ENCODE measurements around the gene PATJ. TPM values are rescaled to one million over a fixed set of nuclear protein-coding genes. Genes with fewer than 3 reads are reported as not detected.

Gene PATJ
- polyA plus RNA-seq, 1 donor (not counting 4 experiments of a cell fraction or from before 2014, with no cell fraction given), result 28.1 TPM

- Histone ChIP-seq H3K36me3 (ENCODE audit: control insufficient read depth in 2 of 2, extremely low read depth in 1 of 2, insufficient read depth in 2 of 2, low read length in 2 of 2) (peaks cover 0 to 10% of the 10 kb centered on the region in 2 experiments), H3K4me1 (ENCODE audit: control insufficient read depth, extremely low read depth, insufficient read depth, low read length) (no peaks in the 10 kb centered on the region), H3K9me3 (ENCODE audit: control insufficient read depth, low read depth, low read length) (no peaks in the 10 kb centered on the region), H3K9me1 (ENCODE audit: control insufficient read depth, extremely low read depth, insufficient read depth, low read length) (no peaks in the 10 kb centered on the region), H4K20me1 (ENCODE audit: control insufficient read depth, extremely low read depth, insufficient read depth, low read length) (no peaks in the 10 kb centered on the region), H2AFZ (ENCODE audit: control insufficient read depth, low read length) (no peak overlapping the region), H3K79me2 (ENCODE audit: control insufficient read depth, insufficient read depth, low read length) (no peaks in the 10 kb centered on the region), H3K4me3 (ENCODE audit: control insufficient read depth in 2 of 3, extremely low read depth in 1 of 3, insufficient read depth in 2 of 3, low read depth in 1 of 3, low read length in 3 of 3) (no peak overlapping the region), H3K9ac (ENCODE audit: control insufficient read depth, extremely low read depth, insufficient read depth, low read length) (no peak overlapping the region), H3K27me3 (ENCODE audit: control insufficient read depth, extremely low read depth, insufficient read depth, low read length) (no peaks in the 10 kb centered on the region), H3K27ac (ENCODE audit: control insufficient read depth, insufficient read depth, low read length) (no peak overlapping the region), H3K4me2 (ENCODE audit: control insufficient read depth, extremely low read depth, insufficient read depth, low read depth, low read length) (no peak overlapping the region)
- FAIRE-seq (no peak), DNase-seq (ENCODE audit: low read depth, low spot score) (no peak)
- TF ChIP-seq EZH2 (IDR thresholded peaks at IDR 0.05; ENCODE audit: low read length), result no peak
- no peak for TF ChIP-seq CTCF (optimal IDR thresholded peaks at IDR 0.05 in 1 of 3, IDR thresholded peaks at IDR 0.05 in 1 of 3, conservative IDR thresholded peaks at IDR 0.05 in 1 of 3; ENCODE audit: extremely low read depth in 1 of 3, insufficient read depth in 2 of 3, low read length in 3 of 3)
- dilution Hi-C loops (cut with MboI; ENCODE audit: extremely low pct_ligation_motif_present, low sequenced_read_pairs), result no loop called here
Observed at GRCh38 chr1:62058956-62059355, 316.7 kb downstream of the PATJ start.

- Histone ChIP-seq H3K4me3 (ENCODE audit: control insufficient read depth in 2 of 3, extremely low read depth in 1 of 3, insufficient read depth in 2 of 3, low read depth in 1 of 3, low read length in 3 of 3) (no peak overlapping the region), H3K4me2 (ENCODE audit: control insufficient read depth, extremely low read depth, insufficient read depth, low read depth, low read length) (no peak overlapping the region), H3K36me3 (ENCODE audit: control insufficient read depth in 2 of 2, extremely low read depth in 1 of 2, insufficient read depth in 2 of 2, low read length in 2 of 2) (peaks cover 8 to 10% of the 10 kb centered on the region in 2 experiments), H3K9me1 (ENCODE audit: control insufficient read depth, extremely low read depth, insufficient read depth, low read length) (no peaks in the 10 kb centered on the region), H3K4me1 (ENCODE audit: control insufficient read depth, extremely low read depth, insufficient read depth, low read length) (no peaks in the 10 kb centered on the region), H3K79me2 (ENCODE audit: control insufficient read depth, insufficient read depth, low read length) (no peaks in the 10 kb centered on the region), H3K9ac (ENCODE audit: control insufficient read depth, extremely low read depth, insufficient read depth, low read length) (no peak overlapping the region), H3K9me3 (ENCODE audit: control insufficient read depth, low read depth, low read length) (no peaks in the 10 kb centered on the region), H2AFZ (ENCODE audit: control insufficient read depth, low read length) (no peak overlapping the region), H3K27ac (ENCODE audit: control insufficient read depth, insufficient read depth, low read length) (no peak overlapping the region), H4K20me1 (ENCODE audit: control insufficient read depth, extremely low read depth, insufficient read depth, low read length) (no peaks in the 10 kb centered on the region), H3K27me3 (ENCODE audit: control insufficient read depth, extremely low read depth, insufficient read depth, low read length) (no peaks in the 10 kb centered on the region)
- dilution Hi-C loops (cut with MboI; ENCODE audit: extremely low pct_ligation_motif_present, low sequenced_read_pairs), result no loop called here
- FAIRE-seq, result no peak
- no peak for TF ChIP-seq EZH2 (IDR thresholded peaks at IDR 0.05; ENCODE audit: low read length)
- no peak for TF ChIP-seq CTCF (optimal IDR thresholded peaks at IDR 0.05 in 1 of 3, IDR thresholded peaks at IDR 0.05 in 1 of 3, conservative IDR thresholded peaks at IDR 0.05 in 1 of 3; ENCODE audit: extremely low read depth in 1 of 3, insufficient read depth in 2 of 3, low read length in 3 of 3)
- no peak for DNase-seq (ENCODE audit: low read depth, low spot score)
Observed at GRCh38 chr1:62062087-62062486, 319.8 kb downstream of the PATJ start.

Data from keratinocyte (primary cell).